GM12872 (cell line): Measurements from ENCODE around the gene CHMP2A.

Source experiments
- CTCF ChIP-seq: IDR thresholded peaks from 3 replicates; pipeline ENCODE4 v1.5.1; 2011; ENCODE audit warnings: low read depth, mild to moderate bottlenecking, low read length, moderate library complexity; ENCODE audit not compliant: insufficient read depth

CHMP2A gene

GRCh38 chr19:58510084-58510862 lies 44.6 kb downstream of the CHMP2A start:
- no peak for TF ChIP-seq CTCF

- no peak for TF ChIP-seq CTCF
Measured at GRCh38 chr19:58509731-58510083, 45.2 kb downstream of the CHMP2A start.
